ENCODE results near the gene DHCR24.
A peak's percentile ranks its signal among the peaks of the same experiment; 100 is the strongest.
"Not testable (repeated sequence)": the region's sequence is repeated elsewhere in the genome, so short reads cannot be mapped to it uniquely, and the experiment has no call there.

DHCR24 gene, protein sequence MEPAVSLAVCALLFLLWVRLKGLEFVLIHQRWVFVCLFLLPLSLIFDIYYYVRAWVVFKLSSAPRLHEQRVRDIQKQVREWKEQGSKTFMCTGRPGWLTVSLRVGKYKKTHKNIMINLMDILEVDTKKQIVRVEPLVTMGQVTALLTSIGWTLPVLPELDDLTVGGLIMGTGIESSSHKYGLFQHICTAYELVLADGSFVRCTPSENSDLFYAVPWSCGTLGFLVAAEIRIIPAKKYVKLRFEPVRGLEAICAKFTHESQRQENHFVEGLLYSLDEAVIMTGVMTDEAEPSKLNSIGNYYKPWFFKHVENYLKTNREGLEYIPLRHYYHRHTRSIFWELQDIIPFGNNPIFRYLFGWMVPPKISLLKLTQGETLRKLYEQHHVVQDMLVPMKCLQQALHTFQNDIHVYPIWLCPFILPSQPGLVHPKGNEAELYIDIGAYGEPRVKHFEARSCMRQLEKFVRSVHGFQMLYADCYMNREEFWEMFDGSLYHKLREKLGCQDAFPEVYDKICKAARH

DNA sequence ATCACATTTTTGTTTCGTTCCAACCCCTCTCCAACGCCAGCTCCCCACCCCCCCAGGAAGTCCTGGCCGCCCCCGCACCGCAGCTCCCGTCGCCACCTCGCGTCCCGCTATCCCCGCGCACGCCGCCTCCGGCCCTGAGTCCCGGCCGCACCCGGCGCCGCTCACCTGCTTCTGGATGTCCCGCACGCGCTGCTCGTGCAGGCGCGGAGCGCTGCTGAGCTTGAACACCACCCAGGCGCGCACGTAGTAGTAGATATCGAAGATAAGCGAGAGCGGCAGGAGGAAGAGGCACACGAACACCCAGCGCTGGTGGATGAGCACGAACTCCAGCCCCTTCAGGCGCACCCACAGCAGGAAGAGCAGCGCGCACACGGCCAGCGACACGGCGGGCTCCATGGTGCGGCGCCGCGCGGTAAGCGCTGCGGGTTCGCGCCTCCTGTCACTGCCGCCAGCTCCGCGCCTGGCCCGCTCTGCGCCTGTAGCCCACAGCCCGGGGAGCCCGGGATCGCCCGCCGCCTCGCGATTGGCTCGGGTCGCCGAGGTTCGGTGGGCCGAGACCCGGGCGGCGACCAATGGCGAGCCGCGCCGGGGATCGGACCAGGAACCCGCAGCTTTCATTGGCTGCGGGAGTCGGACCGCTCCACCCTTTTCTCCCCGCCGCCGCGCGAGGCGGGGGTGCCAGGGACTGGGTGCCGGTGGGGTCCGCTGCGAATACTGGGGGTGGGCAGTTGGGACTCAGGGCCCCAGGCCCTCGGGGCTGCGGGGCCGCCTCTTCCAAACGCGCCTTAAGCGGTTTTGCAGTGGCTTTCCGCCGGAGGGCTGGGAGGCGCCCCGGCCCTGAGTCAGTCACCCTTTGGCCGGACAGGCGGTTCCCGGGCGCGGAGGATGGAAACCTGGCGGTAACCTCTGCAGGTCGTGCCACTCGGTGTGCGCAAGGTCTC, at the start of gene DHCR24:
DHCR24 (minus strand) TSS at position 472 of the 941 bp plus-strand sequence; CDS start at position 396, 76 bp downstream.
- TF ChIP-seq, protein P1, sequence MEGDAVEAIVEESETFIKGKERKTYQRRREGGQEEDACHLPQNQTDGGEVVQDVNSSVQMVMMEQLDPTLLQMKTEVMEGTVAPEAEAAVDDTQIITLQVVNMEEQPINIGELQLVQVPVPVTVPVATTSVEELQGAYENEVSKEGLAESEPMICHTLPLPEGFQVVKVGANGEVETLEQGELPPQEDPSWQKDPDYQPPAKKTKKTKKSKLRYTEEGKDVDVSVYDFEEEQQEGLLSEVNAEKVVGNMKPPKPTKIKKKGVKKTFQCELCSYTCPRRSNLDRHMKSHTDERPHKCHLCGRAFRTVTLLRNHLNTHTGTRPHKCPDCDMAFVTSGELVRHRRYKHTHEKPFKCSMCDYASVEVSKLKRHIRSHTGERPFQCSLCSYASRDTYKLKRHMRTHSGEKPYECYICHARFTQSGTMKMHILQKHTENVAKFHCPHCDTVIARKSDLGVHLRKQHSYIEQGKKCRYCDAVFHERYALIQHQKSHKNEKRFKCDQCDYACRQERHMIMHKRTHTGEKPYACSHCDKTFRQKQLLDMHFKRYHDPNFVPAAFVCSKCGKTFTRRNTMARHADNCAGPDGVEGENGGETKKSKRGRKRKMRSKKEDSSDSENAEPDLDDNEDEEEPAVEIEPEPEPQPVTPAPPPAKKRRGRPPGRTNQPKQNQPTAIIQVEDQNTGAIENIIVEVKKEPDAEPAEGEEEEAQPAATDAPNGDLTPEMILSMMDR (conservative IDR thresholded peaks at IDR 0.05; ENCODE audit: low read length): no peak
- peak; percentile 75 for DNase-seq (ENCODE audit: low read depth)
- H3K4me3 ChIP-seq (ENCODE audit: low read length): peak within 1 kb of the TSS; percentile 90

DNA sequence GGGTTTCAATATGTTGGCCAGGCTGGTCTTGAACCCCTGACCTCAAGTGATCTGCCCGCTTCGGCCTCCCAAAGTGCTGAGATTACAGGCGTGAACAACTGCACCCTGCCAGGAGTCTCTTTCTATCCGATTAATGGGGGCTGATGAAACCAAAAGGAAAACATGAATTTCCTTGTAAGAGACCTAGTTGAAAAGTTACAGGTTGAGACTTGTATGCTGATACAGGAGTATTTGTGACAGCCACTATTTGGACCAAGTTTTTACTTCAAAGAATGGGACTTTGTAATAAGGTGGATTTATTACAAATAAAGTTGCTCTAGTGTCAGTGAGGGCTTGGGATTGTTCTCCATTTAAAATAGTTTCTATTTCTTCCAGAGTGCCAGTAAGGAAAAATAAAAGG, 49.8 kb upstream of the DHCR24 start:
- no peak overlapping the region for H3K4me3 ChIP-seq (ENCODE audit: low read length)
- DNase-seq (ENCODE audit: low read depth): no peak
- TF ChIP-seq, protein P1 (conservative IDR thresholded peaks at IDR 0.05; ENCODE audit: low read length): no peak

DNA sequence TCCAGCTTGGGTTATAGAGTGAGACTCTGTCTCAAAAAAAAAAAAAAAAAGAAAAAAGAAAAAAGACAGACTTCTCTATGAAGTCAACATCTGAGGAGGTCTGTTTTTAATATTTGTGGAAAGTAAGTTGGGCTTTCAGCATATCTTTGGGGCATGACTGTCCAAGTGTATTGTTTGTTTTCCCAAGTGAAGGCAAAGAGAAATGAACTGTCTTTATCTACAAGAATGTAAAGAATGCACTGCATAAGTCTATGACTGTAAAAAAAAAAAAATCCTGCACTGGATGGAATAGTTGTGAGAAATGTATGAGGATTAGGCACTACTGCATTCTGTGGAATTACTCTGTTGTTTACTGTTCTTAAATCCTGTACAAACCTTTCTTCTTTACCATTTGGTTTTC, 47.9 kb upstream of the DHCR24 start:
- DNase-seq (ENCODE audit: low read depth): peak; percentile 99
- no peak overlapping the region for H3K4me3 ChIP-seq (ENCODE audit: low read length)
- TF ChIP-seq, protein P1 (conservative IDR thresholded peaks at IDR 0.05; ENCODE audit: low read length): no peak

DNA sequence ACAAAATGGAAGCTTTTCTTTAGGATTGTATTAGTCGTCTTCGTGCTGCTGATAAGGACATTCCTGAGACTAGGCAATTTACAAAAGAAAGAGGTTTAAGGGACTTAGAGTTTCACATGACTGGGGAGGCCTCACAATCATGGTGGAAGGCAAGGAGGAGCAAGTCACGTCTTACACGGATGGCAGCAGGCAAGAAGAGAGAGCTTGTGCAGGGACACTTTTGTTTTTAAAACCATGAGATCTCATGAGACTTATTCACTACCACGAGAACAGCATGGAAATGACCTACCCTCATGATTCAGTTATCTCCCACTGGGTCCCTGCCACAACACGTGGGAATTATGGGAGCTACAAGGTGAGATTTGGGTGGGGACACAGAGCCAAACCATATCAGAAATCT, 47.1 kb upstream of the DHCR24 start:
- not testable (repeated sequence) for DNase-seq (ENCODE audit: low read depth)

DNA sequence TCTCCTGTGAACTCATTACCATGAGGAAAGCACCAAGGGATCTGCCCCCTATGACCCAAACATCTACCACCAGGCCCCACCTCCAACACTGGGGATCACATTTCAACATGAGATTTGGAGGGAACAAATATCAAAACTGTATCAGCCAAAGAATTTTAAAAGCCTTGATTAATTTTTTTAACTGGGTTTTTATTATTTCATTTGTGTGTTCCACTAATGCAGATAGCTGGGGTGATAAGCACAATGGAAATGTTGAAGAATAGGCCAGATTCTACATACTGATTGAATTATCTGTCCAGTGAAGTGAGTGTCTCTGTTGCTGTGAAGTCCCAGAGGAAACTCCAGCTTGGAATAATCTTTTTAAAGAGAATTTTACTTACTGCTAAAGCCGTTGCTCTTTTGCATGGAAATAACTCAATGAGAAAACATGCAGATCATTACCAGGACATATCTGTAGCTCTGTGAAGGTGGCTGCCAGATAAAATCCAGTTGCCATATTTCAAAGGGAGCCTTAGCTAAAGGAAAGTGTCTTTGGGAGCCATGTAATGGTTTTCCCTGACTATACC, 44.4 kb upstream of the DHCR24 start:
- TF ChIP-seq, protein P1 (conservative IDR thresholded peaks at IDR 0.05; ENCODE audit: low read length): no peak
- no peak for DNase-seq (ENCODE audit: low read depth)
- H3K4me3 ChIP-seq (ENCODE audit: low read length): no peak overlapping the region

More for the DNA sequence above, 47.1 kb upstream of the DHCR24 start:
- not testable (repeated sequence) for H3K4me3 ChIP-seq (ENCODE audit: low read length)

DNA sequence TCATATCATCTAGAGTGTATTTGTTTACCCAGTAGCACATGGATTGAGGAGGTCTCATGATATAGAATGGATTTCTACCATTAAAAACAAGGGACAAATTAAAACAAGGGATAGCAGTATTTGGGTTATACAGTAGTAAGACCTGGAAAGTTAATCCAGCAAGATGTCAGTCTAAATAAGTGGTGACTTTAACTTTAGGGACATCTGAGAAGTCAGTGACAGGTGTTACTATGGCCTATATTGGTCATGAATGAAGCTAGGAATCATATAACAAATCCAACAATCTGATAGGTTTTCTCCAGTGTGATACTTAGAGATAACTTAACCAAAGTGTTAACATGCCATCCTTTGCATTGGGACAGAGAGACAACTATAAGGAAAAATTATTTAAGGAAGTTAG, 42.7 kb upstream of the DHCR24 start:
- DNase-seq (ENCODE audit: low read depth): no peak
- H3K4me3 ChIP-seq (ENCODE audit: low read length): no peak overlapping the region
- TF ChIP-seq, protein P1 (conservative IDR thresholded peaks at IDR 0.05; ENCODE audit: low read length): no peak

DNA sequence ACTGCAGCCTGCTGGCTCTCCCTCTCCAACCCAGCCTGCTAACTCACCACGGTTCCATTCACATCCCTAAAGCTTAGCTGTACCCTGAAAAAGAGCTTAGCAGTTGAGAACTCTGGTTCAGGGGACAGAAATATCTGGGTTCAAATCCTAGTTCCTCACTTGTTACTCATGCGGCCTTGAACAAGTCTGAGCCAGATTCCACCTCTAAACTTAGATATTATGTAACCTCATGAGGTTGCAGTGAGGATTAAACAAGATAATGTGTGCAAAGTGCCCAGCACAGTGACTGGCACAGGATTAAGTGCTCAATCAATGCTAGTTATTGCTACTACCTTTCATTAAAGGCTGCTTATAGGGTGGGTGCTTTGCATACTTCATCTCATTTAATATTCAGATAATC, 41.3 kb upstream of the DHCR24 start:
- TF ChIP-seq, protein P1 (conservative IDR thresholded peaks at IDR 0.05; ENCODE audit: low read length): no peak
- DNase-seq (ENCODE audit: low read depth): no peak
- H3K4me3 ChIP-seq (ENCODE audit: low read length): no peak overlapping the region
